Testis (tissue), 2 donors: Measurements from ENCODE around the gene RASGRP3.

Experiments used
- CTCF ChIP-seq, 3 experiments: fragments of 450-650 bp in 2 of 3; fragments of 200-600 bp in 1 of 3; sonication (generic) in 1 of 3; IDR thresholded peaks; one replicate each; pipeline ENCODE4 v1.5.1; 2016 to 2019; ENCODE audit warnings: antibody characterized with exemption in 3 of 3, mild to moderate bottlenecking in 2 of 3, moderate library complexity in 1 of 3
- POLR2A ChIP-seq: fragments of 450-650 bp; IDR thresholded peaks from one replicate; pipeline ENCODE4 v1.6.1; 2017; ENCODE audit warnings: antibody characterized with exemption, mild to moderate bottlenecking, moderate library complexity

DNA sequence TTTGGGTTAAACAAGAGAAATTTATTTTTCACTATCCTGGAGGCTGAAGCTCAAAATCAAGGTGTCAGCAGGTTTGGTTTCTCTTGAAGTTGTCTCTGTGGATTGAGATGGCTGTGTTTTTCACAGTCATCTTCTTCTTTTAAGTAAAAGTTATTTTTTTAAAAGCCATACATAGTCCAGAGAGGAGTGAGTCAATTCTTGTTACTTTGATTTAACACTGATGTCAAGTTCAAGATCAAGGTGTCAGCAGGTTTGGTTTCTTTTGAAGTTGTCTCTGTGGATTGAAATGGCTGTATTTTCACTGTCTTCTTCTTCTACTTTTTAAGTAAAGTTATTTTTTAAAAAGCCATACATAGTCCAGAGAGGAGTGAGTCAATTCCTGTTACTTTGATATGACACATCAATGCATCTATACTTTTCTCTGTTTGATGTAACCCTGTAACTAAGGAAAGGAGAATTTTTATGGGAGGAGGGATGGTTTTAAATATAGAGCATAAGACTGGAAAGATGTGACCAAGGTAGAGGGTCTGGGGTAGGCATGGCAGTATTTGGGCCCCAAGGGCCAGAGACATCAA, 22.5 kb upstream of the RASGRP3 start:
- TF ChIP-seq CTCF (IDR thresholded peaks at IDR 0.05) (no peak), POLR2A (no peak)
